ENCODE measurements around the gene GOLPH3. TPM values are rescaled to one million over a fixed set of nuclear protein-coding genes. Genes with fewer than 3 reads are reported as not detected.
A peak's percentile ranks its signal among the peaks of the same experiment; 100 is the strongest.
"Not testable (repeated sequence)": the region's sequence is repeated elsewhere in the genome, so short reads cannot be mapped to it uniquely, and the experiment has no call there.

The GOLPH3 gene
- total RNA-seq, 1 experiment from 2014 or later = 96.5 TPM

GRCh38 chr5:32092938-32093812 lies 80.9 kb downstream of the GOLPH3 start:
- DNase-seq (ENCODE audit: low read depth, low spot score) = peak; percentile 92
- in situ Hi-C loops (cut with HindIII; ENCODE audit: low pct_unique_long_range_greater_than_20kb, low sequenced_read_pairs) = no loop called here

DNA sequence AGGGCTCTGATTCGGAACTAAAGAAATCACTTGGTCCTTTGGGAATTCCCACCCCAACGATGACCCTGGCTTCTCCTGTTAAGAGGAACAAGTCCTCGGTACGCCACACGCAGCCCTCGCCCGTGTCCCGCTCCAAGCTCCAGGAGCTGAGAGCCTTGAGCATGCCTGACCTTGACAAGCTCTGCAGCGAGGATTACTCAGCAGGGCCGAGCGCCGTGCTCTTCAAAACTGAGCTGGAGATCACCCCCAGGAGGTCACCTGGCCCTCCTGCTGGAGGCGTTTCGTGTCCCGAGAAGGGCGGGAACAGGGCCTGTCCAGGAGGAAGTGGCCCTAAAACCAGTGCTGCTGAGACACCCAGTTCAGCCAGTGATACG lies 83.4 kb downstream of the GOLPH3 start:
- DNase-seq (ENCODE audit: low read depth, low spot score) = no peak
- in situ Hi-C loops (cut with HindIII; ENCODE audit: low pct_unique_long_range_greater_than_20kb, low sequenced_read_pairs) = no loop called here

- no peak for DNase-seq (ENCODE audit: low read depth, low spot score)
- in situ Hi-C loops (cut with HindIII; ENCODE audit: low pct_unique_long_range_greater_than_20kb, low sequenced_read_pairs) = no loop called here
Measured at GRCh38 chr5:32090026-32090754, 83.9 kb downstream of the GOLPH3 start.

- in situ Hi-C loops (cut with HindIII; ENCODE audit: low pct_unique_long_range_greater_than_20kb, low sequenced_read_pairs) = no loop called here
- no peak for DNase-seq (ENCODE audit: low read depth, low spot score)
Measured at GRCh38 chr5:32089146-32090000, 84.7 kb downstream of the GOLPH3 start.

- DNase-seq (ENCODE audit: low read depth, low spot score) = no peak
- in situ Hi-C loops (cut with HindIII; ENCODE audit: low pct_unique_long_range_greater_than_20kb, low sequenced_read_pairs) = no loop called here
Measured at GRCh38 chr5:32088214-32088613, 85.9 kb downstream of the GOLPH3 start.

- in situ Hi-C loops (cut with HindIII; ENCODE audit: low pct_unique_long_range_greater_than_20kb, low sequenced_read_pairs) = no loop called here
- no peak for DNase-seq (ENCODE audit: low read depth, low spot score)
Measured at GRCh38 chr5:32087086-32088082, 86.7 kb downstream of the GOLPH3 start.

DNA sequence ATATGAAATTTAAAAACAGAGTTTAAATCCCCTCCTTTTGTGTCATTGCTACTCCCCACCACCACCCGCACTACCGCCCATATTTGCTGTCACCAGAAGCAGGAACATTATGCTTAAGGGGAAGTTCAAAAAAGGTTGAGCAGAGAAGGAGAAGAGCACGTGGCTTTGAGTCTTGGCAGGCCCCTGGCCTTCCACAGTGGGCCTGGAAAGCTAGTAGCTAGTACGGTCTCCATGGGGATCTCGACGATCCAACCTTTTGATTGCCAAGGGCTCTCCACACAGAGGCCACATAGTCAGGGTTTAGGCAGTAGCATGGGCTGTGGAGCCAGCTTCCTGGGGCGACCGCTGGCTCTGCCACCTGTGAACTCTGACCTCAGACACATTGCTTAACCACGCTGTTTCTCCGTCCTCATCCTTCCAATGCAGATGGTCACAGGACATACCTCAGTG lies 90.1 kb downstream of the GOLPH3 start:
- DNase-seq (ENCODE audit: low read depth, low spot score) = no peak
- in situ Hi-C loops (cut with HindIII; ENCODE audit: low pct_unique_long_range_greater_than_20kb, low sequenced_read_pairs) = no loop called here

DNA sequence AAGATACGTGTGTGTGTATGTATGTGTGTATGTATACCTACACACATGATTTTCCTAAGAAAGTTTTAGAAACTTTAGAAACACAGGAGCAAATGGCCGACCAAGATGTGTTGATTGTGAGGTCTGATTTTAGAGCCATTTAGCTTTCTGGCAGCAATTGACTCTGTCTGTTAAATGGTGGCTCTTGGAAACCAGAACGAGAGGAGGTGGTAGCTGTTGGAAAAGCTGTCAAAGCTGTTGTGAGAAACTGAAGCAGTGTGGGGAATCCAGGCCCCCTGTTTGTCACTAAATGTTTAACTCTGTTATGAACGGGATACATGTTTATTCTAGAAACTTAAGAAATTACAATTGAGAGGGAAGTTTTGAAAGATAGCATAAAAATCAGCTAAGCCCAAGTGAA lies 91.4 kb downstream of the GOLPH3 start:
- no peak for DNase-seq (ENCODE audit: low read depth, low spot score)
- in situ Hi-C loops (cut with HindIII; ENCODE audit: low pct_unique_long_range_greater_than_20kb, low sequenced_read_pairs) = no loop called here

- in situ Hi-C loops (cut with HindIII; ENCODE audit: low pct_unique_long_range_greater_than_20kb, low sequenced_read_pairs); DNase-seq (ENCODE audit: low read depth, low spot score): not testable (repeated sequence)
Measured at GRCh38 chr5:32080565-32080964, 93.6 kb downstream of the GOLPH3 start.

DNA sequence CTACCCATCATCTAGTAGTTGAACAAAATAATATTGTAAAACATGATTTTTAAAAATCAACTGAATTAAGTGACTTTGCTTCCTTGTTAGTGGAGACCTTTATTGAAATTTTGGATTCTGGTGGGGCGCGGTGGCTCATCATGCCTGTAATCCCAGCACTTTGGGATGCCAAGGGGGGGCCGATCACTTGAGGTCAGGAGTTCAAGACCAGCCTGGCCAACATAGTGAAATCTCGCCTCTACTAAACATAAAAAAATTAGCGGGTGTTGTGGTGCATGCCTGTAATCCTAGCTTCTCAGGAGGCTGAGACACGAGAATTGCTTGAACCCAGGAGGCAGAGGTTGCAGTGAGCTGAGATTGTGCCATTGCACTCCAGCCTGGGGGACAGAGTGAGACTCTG lies 95.3 kb downstream of the GOLPH3 start:
- in situ Hi-C loops (cut with HindIII; ENCODE audit: low pct_unique_long_range_greater_than_20kb, low sequenced_read_pairs); DNase-seq (ENCODE audit: low read depth, low spot score): not testable (repeated sequence)

DNA sequence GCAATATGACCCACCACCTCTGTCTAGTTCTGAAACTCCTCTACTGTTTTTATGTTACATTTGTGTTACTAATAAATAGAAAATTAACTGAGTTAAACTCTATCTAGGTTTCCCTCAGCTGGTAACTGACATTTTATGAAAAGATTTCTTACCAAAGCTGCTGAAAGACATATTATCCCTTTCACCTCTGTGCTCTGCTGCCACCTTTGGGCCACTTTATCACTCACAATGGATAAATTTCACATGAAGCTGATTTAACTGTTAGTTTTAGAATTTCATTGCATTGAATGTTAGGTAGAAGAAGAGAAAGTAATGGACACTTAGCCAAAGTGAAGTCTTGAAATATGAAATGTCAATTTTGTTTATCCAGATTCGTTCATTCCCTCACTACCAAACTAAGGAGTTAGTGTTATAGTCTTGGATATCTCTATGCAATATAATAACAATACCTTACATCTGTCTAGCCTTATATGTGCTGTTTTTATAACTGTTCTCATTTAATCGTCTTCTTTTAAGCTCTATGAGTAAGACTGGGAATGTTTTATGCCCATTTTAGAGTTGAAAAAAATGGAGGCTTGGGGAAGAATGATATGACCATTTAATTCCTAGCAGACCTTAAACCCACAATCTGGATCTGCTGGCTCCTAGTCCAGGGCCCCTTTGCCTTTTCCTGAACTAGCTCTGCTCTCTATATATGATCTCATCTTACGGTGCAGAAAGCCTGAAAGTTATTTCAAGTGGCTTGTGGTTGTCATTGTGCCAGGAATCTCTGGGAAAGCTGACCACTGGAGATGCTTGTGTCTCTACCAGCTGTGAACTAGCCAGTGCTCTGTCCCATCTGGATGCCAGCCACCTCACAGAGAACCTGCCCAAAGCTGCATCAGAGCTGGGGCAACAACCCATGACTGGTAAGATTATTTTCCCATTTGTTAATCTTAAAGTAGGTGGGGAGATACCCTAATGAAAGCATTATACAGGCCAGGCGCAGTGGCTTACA lies 97.1 kb downstream of the GOLPH3 start:
- in situ Hi-C loops (cut with HindIII; ENCODE audit: low pct_unique_long_range_greater_than_20kb, low sequenced_read_pairs) = no loop called here
- DNase-seq (ENCODE audit: low read depth, low spot score) = peak; percentile 77

Small RNA genes within 50 kb of the gene (small RNA-seq; reads per million reads assigned to genes)
- gene RF00019 = 0 reads per million in 2 experiments

Other genes starting within 250 kb of the GOLPH3 start
- 19.5 and 24.8 TPM in 2 replicates for gene MTMR12, start 138.6 kb upstream of the GOLPH3 start, total RNA-seq (2014; rRNA removed; shearing (Covaris generic))

All from SK-MEL-5 (cell line).